ENCODE measurements around the gene OGFOD3.

Gene OGFOD3

GRCh38 chr17:82446124-82446523, 27.7 kb upstream of the OGFOD3 start:
- no peak for DNase-seq

DNA sequence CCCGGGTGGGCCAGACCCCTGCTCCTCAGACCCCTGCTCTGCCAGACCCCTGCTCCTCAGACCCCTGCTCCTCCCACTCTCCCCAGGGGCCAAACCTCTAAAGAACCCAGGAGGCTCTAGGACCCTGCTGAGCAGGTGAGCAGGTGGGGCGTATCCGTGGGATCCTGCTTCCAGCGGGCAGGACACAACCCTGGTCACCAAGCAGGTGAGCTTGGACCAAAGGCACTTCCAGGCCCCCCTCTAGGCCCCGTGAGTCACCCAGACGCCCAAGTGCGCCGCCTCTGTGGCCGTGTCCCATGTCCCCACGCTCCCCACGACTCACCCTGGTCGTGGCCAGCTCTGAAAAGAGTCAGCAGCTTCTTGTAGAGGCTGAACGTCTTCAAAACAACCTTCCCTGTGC, 27.2 kb upstream of the OGFOD3 start:
- no peak for DNase-seq

DNA sequence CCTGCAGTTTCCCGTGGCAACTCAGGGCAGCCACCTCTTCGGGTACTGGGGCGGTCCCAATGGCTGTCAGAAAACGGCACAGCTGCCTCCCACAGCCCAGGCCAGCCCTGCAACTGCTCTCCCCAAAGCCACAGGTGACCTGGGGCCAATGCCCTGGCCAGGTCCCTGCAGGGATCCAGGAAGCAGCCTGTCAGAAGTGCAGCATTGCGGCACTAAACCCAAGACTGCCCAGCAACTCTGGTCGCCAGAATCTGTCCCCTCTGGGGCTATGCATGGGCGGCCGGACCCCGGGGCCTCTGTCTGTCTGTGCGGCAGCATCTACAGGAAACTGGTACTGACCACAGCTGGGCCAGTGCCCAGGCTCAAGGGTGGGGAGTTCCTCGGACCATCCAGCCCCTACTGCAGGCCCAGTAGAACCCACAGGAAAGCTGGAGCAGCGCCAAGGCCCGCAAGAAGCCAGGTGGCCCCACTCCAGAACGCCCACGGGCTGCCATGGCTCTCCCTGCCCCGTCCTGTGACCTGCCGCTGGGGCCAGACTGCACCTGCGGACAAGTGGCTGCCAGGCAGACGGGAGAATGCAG, 26.6 kb upstream of the OGFOD3 start:
- no peak for DNase-seq

DNA sequence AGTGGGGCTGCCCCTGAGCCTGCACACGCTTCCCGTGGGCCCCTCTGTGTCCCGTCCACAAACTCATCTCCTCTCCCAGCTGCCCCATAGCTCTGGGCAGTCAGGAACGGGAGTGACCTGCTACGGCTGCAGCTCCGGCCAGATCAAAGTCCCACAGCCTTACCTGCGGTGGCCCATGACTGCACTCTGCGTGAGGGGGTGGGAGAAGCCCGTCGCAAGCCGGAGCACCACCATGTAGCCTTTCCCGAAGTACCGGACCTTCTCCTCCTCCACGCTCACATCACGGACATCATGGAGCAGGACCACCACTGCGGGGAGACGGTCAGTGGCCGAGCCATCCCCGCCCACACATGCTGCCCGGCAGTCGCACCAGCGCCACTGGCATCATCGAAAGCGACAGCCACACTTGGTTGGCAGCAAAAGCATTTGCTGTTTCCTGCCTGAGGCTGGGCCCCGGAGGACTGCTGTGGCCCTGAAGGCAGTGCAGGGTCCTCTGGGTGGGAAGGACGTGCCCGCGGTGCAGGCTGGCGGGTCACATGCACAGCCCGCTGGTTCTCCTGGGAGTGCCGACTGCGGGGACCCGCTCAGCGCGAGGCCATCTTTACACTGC, 26.0 kb upstream of the OGFOD3 start:
- DNase-seq: no peak

GRCh38 chr17:82443465-82444283, 25.3 kb upstream of the OGFOD3 start:
- no peak for DNase-seq

- no peak for DNase-seq
Measured at GRCh38 chr17:82442643-82443464, 24.5 kb upstream of the OGFOD3 start.

DNA sequence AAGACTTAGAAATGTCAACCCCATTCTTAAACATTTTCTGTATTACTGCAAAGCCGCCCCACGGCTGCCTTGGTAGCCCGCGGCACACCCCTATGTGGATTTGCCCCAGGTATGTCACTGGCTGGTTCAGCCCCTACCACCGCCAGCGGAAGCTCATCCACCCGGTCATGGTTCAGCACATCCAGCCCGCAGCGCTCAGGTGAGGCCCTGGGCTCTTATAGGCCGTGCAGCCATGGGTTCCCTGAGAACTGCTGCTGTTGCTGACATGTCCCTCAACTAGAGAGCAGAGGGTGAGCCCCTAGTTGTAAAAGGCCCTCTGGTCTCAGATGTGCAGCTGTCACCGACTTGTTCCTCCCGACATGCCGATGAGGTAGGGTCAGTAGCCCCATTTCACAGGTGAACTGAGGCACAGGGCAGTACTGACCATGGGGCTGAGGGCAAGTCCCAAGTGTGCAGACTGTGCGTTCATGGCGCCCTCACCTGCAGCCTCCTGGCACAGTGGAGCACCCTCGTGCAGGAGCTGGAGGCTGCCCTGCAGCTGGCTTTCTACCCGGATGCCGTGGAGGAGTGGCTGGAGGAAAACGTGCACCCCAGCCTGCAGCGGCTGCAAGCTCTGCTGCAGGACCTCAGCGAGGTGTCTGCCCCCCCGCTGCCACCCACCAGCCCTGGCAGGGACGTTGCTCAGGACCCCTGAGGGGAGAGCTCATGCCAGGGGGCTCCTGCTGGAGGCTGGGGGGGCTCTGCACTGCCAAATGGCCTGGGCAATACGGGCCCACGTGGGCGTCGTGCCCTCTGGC, 23.5 kb upstream of the OGFOD3 start:
- no peak for DNase-seq

DNA sequence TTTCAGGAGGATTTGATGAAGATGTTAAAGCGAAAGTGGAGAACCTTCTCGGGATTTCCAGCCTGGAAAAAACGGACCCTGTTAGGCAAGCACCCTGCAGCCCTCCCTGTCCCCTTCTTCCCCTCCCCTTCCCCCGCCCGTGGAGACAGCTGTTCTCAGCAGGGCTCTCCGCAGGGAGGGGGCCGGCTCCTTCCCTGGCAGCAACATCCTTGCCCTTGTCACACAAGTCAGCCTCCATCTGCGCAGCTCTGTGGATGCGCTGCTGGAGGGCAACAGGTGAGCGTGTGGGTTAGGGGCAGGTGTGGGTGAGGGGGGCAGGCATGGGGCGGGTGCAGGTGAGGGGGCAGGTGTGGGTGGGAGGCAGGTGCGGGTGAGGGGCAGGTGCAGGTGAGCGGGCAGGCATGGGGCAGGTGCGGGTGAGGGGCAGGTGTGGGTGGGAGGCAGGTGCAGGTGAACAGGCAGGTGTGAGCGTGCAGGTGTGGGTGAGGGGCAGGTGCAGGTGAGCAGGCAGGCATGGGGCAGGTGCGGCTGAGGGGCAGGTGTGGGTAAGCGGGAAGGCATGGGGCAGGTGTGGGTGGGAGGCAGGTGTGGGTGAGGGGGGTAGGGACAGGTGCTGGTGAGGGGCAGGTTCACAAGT, 22.7 kb upstream of the OGFOD3 start:
- no peak for DNase-seq

DNA sequence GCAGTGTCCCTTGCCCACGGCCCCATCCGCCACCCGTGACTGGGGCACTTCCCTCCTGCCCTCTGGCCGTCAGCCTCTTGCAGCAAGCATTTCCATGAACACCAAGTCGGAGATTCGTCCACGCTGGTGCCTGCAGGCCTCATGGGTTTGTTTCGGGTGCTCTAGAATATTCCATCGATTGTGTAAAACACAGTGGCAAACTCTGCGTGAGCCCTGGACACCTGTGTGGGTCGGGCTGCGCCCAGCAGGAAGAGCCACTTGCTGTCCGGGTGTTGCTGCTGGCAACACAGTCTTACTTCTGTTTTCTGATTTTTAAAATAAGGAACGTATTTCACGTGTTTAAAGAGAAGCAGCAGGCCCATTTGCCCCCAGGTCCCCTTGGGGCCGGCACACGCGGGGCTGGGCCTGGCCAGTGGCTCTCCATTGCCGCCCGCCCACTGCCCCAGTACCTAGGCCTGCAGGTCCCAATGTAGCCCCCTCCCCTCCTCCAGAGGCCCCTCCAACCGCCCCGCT, 22.1 kb upstream of the OGFOD3 start:
- no peak for DNase-seq

DNA sequence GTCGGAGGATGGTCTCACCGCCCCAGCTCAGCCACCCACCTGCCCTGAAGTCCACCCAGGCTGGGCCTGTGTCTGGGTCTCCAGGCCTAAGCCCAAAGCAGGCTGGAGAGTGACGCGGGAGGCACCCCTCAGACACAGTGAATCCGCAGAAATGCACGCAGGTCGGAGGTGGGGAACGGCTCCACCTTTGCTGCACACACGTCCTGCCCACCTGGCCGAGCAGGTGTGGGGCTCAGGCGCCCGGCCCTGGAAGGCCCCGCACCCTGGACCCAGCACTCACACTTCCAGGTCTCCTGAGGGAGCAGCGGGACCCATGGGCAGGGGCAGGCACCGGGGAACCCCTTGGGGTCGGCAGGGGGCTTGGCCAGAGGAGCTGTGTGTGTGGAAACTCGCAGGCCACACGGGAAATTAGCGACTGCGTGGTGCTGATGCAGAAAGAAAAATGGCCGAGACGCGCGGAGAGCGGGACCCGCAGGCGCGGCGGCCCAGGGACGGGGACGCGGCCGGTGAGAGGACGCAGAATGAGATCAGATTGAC, 21.5 kb upstream of the OGFOD3 start:
- no peak for DNase-seq

DNA sequence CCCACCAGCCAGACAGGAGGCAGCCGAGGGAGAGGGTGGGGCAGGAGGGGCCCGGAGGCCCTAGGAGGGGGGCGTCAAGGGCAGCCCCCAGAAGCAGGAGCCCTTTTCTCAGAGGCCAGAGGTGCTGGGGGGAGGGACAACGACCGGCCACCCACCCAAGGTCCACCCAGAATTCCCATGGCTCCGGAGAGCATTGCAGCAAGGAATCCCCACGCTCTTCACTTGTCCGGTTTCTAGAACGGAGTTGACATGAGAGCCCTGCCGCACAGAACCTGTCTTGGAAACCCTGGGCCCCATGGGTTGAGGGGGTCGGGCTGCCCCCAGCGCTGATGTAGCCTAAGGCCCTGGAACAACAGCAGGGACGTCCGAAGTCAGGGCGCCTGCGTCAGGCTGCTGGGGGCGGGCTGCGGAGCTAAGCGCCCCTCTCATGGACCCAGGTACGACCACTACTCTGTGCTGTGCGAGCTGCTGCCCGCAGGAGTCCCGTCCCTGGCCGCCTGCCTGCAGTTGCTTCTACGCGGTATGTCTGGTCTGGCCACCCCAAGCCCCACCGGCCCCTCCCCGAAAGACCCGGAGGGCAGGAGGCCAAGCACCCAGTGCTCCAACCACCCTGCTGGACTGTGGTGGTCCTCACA, 20.9 kb upstream of the OGFOD3 start:
- no peak for DNase-seq

DNA sequence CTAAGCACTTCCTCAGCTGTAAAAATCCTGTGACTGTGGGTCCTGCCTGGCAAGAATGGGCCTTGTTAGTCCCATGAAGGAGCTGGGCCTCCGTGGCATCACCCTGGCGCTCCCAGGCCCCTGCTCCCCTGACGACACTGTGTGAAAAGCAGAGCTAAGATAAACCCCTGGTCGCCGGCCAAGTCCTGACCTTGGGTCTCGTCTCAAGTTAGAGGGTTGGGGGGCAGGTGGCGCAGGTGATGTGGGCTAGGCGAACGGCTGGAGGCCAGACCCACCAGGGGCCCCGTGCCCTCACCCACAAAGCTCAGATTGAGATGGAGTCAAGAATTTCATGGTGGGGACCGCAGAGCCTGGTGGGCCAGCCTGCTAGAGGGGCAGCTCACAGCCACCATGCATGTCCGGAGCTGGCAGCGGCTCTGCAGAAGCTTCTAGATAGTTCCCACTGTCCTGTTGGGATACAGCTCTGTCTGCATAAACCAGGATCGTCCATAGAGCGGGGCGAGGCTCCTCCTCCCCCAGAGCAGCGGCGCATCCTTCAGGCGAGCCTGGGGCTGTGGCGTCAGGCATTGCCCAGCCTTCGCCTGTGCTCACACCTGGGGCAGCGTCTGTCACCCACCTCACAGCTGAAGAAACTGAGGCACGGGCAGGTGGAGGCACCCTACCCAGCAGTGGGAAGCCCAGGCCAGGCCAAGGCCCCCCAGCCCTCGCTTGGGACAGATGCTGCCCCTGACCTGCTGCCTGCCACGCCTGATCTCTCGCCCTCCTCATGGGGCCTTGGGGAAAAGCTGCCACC, 20.2 kb upstream of the OGFOD3 start:
- no peak for DNase-seq

GRCh38 chr17:82437325-82437668, 18.9 kb upstream of the OGFOD3 start:
- DNase-seq: no peak

GRCh38 chr17:82436601-82437324, 18.4 kb upstream of the OGFOD3 start:
- DNase-seq: no peak

GRCh38 chr17:82435601-82436583, 17.5 kb upstream of the OGFOD3 start:
- no peak for DNase-seq

- DNase-seq: no peak
Measured at GRCh38 chr17:82435103-82435502, 16.7 kb upstream of the OGFOD3 start.

GRCh38 chr17:82434216-82434565, 15.8 kb upstream of the OGFOD3 start:
- DNase-seq: no peak

DNA sequence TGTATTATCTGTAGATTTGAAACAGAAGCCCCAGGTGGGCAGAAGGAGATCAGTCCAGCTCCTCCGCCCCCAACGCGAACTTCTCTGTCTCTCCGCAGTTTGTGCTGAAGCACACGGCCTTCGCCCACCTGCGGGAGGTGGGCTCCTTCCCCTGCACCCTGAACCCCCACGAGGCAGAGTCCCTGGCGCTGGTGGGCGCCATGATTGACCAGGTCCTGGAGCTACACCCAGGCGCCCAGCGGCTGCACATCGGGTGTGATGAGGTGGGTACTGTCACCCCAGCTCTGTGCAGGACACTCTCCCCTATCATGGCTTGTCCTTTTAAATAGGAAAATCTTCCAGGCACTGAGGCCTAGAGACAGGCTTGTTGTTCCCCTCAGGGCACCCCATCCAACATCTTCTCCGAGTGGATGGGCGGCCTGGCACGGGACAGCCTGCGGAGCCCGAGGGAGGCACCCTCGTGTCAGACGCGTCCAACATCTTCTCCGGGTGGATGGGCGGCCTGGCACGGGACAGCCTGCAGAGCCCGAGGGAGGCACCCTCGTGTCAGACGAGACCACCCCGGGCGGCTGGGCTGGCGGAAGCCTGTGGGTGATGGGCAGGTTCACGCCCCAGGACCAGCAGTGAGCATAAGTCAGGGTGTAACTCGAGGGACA, 15.3 kb upstream of the OGFOD3 start:
- no peak for DNase-seq
